ENCODE data around the gene SERPINB11. TPM values are rescaled to one million over a fixed set of nuclear protein-coding genes. Genes with fewer than 3 reads are reported as not detected.

Gene SERPINB11
- total RNA-seq, 1 experiment from 2014 or later = not detected

GRCh38 chr18:63749489-63749888 lies 46.7 kb downstream of the SERPINB11 start:
- CTCF ChIA-PET = no interaction called here
- Histone ChIP-seq H3K4me1 (no peaks in the 10 kb centered on the region), H3K4me3 (ENCODE audit: low read depth, low read length) (no peak overlapping the region), H3K36me3 (ENCODE audit: control insufficient read depth, insufficient read depth, low read length) (no peaks in the 10 kb centered on the region), H3K27me3 (replicated peaks; ENCODE audit: control insufficient read depth, insufficient read depth, low read length) (no peaks in the 10 kb centered on the region), H3K9me3 (no peaks in the 10 kb centered on the region)
- no peak for TF ChIP-seq CTCF (IDR thresholded peaks at IDR 0.05; ENCODE audit: insufficient read depth in 1 of 2, low read depth in 1 of 2, low read length in 1 of 2, severe bottlenecking in 1 of 2, unreplicated experiment in 1 of 2)
- DNase-seq = no peak
- BruUV-seq (replicated peaks) = no TSS peak
- Mint-ChIP-seq H3K4me1 (ENCODE audit: low read depth, unreplicated experiment) (no peaks in the 10 kb centered on the region), H3K27ac (ENCODE audit: unreplicated experiment) (no peak overlapping the region), H3K9me3 (ENCODE audit: unreplicated experiment) (no peaks in the 10 kb centered on the region), H3K4me3 (ENCODE audit: unreplicated experiment) (no peak overlapping the region), H3K36me3 (ENCODE audit: insufficient read depth, unreplicated experiment) (no peaks in the 10 kb centered on the region), H3K27me3 (ENCODE audit: insufficient read depth, unreplicated experiment) (no peaks in the 10 kb centered on the region)
- POLR2A ChIA-PET = no interaction called here
- intact Hi-C loops (cut with micrococcal nuclease; ENCODE audit: unreplicated experiment) = no loop called here

GRCh38 chr18:63752636-63753035 lies 49.9 kb downstream of the SERPINB11 start:
- Mint-ChIP-seq H3K27me3 (ENCODE audit: insufficient read depth, unreplicated experiment) (no peaks in the 10 kb centered on the region), H3K4me1 (ENCODE audit: low read depth, unreplicated experiment) (no peaks in the 10 kb centered on the region), H3K4me3 (ENCODE audit: unreplicated experiment) (no peak overlapping the region), H3K36me3 (ENCODE audit: insufficient read depth, unreplicated experiment) (no peaks in the 10 kb centered on the region), H3K27ac (ENCODE audit: unreplicated experiment) (no peak overlapping the region), H3K9me3 (ENCODE audit: unreplicated experiment) (peaks cover 1% of the 10 kb centered on the region)
- no peak overlapping the region for H3K4me3 ChIP-seq (ENCODE audit: low read depth, low read length)
- TF ChIP-seq CTCF (IDR thresholded peaks at IDR 0.05; ENCODE audit: insufficient read depth in 1 of 2, low read depth in 1 of 2, low read length in 1 of 2, severe bottlenecking in 1 of 2, unreplicated experiment in 1 of 2) = no peak
- H3K4me1 ChIP-seq = no peaks in the 10 kb centered on the region
- CTCF ChIA-PET = no interaction called here
- H3K36me3 ChIP-seq (ENCODE audit: control insufficient read depth, insufficient read depth, low read length) = no peaks in the 10 kb centered on the region
- H3K27me3 ChIP-seq (replicated peaks; ENCODE audit: control insufficient read depth, insufficient read depth, low read length) = no peaks in the 10 kb centered on the region
- DNase-seq = no peak
- POLR2A ChIA-PET = no interaction called here
- intact Hi-C loops (cut with micrococcal nuclease; ENCODE audit: unreplicated experiment) = no loop called here
- no peaks in the 10 kb centered on the region for H3K9me3 ChIP-seq
- no TSS peak for BruUV-seq (replicated peaks)

GRCh38 chr18:63753676-63754075 lies 50.9 kb downstream of the SERPINB11 start:
- Mint-ChIP-seq H3K4me3 (ENCODE audit: unreplicated experiment) (no peak overlapping the region), H3K4me1 (ENCODE audit: low read depth, unreplicated experiment) (no peaks in the 10 kb centered on the region), H3K27ac (ENCODE audit: unreplicated experiment) (no peak overlapping the region), H3K27me3 (ENCODE audit: insufficient read depth, unreplicated experiment) (no peaks in the 10 kb centered on the region), H3K36me3 (ENCODE audit: insufficient read depth, unreplicated experiment) (no peaks in the 10 kb centered on the region), H3K9me3 (ENCODE audit: unreplicated experiment) (peaks cover 9% of the 10 kb centered on the region)
- Histone ChIP-seq H3K4me3 (ENCODE audit: low read depth, low read length) (no peak overlapping the region), H3K27me3 (replicated peaks; ENCODE audit: control insufficient read depth, insufficient read depth, low read length) (no peaks in the 10 kb centered on the region), H3K9me3 (no peaks in the 10 kb centered on the region), H3K36me3 (ENCODE audit: control insufficient read depth, insufficient read depth, low read length) (no peaks in the 10 kb centered on the region), H3K4me1 (no peaks in the 10 kb centered on the region)
- no peak for TF ChIP-seq CTCF (IDR thresholded peaks at IDR 0.05; ENCODE audit: insufficient read depth in 1 of 2, low read depth in 1 of 2, low read length in 1 of 2, severe bottlenecking in 1 of 2, unreplicated experiment in 1 of 2)
- intact Hi-C loops (cut with micrococcal nuclease; ENCODE audit: unreplicated experiment) = no loop called here
- DNase-seq = no peak
- CTCF ChIA-PET = no interaction called here
- POLR2A ChIA-PET = no interaction called here
- no TSS peak for BruUV-seq (replicated peaks)

Data from Caco-2 (cell line).